GM12891 (cell line): ENCODE data around the gene HCFC1.

Source experiments
- POLR2A ChIP-seq: IDR thresholded peaks from 2 replicates; pipeline ENCODE4 v1.6.1; 2011; ENCODE audit warnings: low read depth, low read length, control low read depth
- POLR2AphosphoS5 ChIP-seq: IDR thresholded peaks from 2 replicates; pipeline ENCODE4 v1.6.1; 2011; ENCODE audit warnings: low read depth, low read length, control low read depth
- TAF1 ChIP-seq: IDR thresholded peaks from 2 replicates; pipeline ENCODE4 v1.6.1; 2011; ENCODE audit warnings: low read depth, low read length, control low read depth

GRCh38 chrX:153960077-153960476 is 11.5 kb downstream of the HCFC1 start:
- TF ChIP-seq POLR2AphosphoS5 (no peak), POLR2A (no peak), TAF1 (no peak)
